Heart left ventricle (tissue), 16 donors: Measurements from ENCODE around the gene UBAP2. TPM values are rescaled to one million over a fixed set of nuclear protein-coding genes. Genes with fewer than 3 reads are reported as not detected.

ENCODE experiments used
- ATAC-seq, 4 donors: fragments of 200-7000 bp; cut with Tn5 transposase; one replicate each; pipeline ENCODE4 v1.9.1; 2020 to 2022; ENCODE audit warnings: moderate library complexity in 4 of 4, mild to moderate bottlenecking in 3 of 4, moderate number of reproducible peaks in 1 of 4
- DNase-seq, 5 donors: peaks; one replicate each; pipeline ENCODE4 v3.0.0-alpha.2; 2020
- H3K27ac ChIP-seq, 12 donors: fragments of 200-600 bp; sonication (generic) in 4 of 12; one replicate each; pipeline versions ENCODE4 v1.5.0 to v1.8.0; 2016 to 2022; ENCODE audit warnings: mild to moderate bottlenecking in 2 of 12
- H3K27me3 ChIP-seq, 9 donors: fragments of 200-600 bp; sonication (generic) in 2 of 9; one replicate each; pipeline versions ENCODE4 v1.5.1 to v1.8.0; 2016 to 2022; ENCODE audit warnings: mild to moderate bottlenecking in 3 of 9
- H3K36me3 ChIP-seq, 9 donors: fragments of 200-600 bp; sonication (generic) in 2 of 9; one replicate each; pipeline versions ENCODE4 v1.5.0 to v1.8.0; 2018 to 2022; ENCODE audit warnings: mild to moderate bottlenecking in 2 of 9
- H3K4me1 ChIP-seq, 12 donors: fragments of 200-600 bp; sonication (generic) in 4 of 12; one replicate each; pipeline versions ENCODE4 v1.5.0 to v1.8.0; 2016 to 2022; ENCODE audit warnings: mild to moderate bottlenecking in 3 of 12
- H3K4me3 ChIP-seq, 12 donors: fragments of 200-600 bp; sonication (generic) in 4 of 12; one replicate each; pipeline versions ENCODE4 v1.5.0 to v1.8.0; 2017 to 2022; ENCODE audit warnings: mild to moderate bottlenecking in 9 of 12, moderate library complexity in 4 of 12
- H3K9me3 ChIP-seq, 12 donors: fragments of 200-600 bp; sonication (generic) in 4 of 12; one replicate each; pipeline versions ENCODE4 v1.5.0 to v1.8.0; 2016 to 2022; ENCODE audit warnings: mild to moderate bottlenecking in 1 of 12
- CTCF ChIP-seq, 12 donors: fragments of 200-600 bp; sonication (generic) in 4 of 12; IDR thresholded peaks; one replicate each; pipeline versions ENCODE4 v1.5.0 to v1.8.0; 2018 to 2022; ENCODE audit warnings: antibody characterized with exemption in 12 of 12, mild to moderate bottlenecking in 5 of 12
- POLR2A ChIP-seq, 2 donors: fragments of 450-650 bp; IDR thresholded peaks; one replicate each; pipeline ENCODE4 v1.6.1; 2017; ENCODE audit warnings: antibody characterized with exemption in 2 of 2, mild to moderate bottlenecking in 2 of 2, moderate library complexity in 2 of 2
- WGBS, 4 donors: extraction: QIAGEN DNeasy Blood & Tissue Kit in 2 of 4; methylation state at CpG; one replicate each; pipeline versions ENCODE4 v1.1.5 to v1.1.7; 2013 to 2018; 5-methylcytosine and 5-hydroxymethylcytosine counted together
- intact Hi-C, 10 donors: fragments of 100-400 bp; cut with DNase I; formaldehyde crosslinking; loops; one replicate each; pipeline versions ENCODE4 v1.11.1 to v1.14.2; 2022
- polyA plus RNA-seq, 2 donors: library from polyadenylated mRNA; stranded (reverse); fragments of 200-250 nt; gene quantifications; one replicate each; pipeline ENCODE4 v1.2.3, GENCODE V29; 2013
- total RNA-seq, 9 donors: library from RNA; depleted of rRNA in 2 of 9; stranded (reverse); fragments of >200 nt in 2 of 9; fragmentation: NEBNext Ultra II Directional in 3 of 9; extraction: Animal tissue kit (Norgen Biotek cat#: 25700) in 3 of 9; gene quantifications; one replicate each; pipeline versions ENCODE4 v1.1.0 to v1.2.4, GENCODE V29; 2016 to 2023
- donor health status: ischemic (EF 13 %, LVEDD 7.1; RV severe dilation, severe dysfunction).
- donor health status: healthy with polysubstance abuse.
- donor health status: DM: no; HTN: yes; CAD: no.
- donor health status: DM: no; HTN: no; CAD: no.
- donor health status: ischemic (EF 25% LVEDD 6.9; RV normal size, moderate dysfunction).
- donor health status: ischemic (EF 25% LVEDD 5.7; RV mildly dilated, moderate dysfunction).
- donor health status: healthy.
- donor health status: DM: yes; HTN: yes; CAD: no.
- donor health status: ischemic (EF 35%, LVEDD 5.7; RV mildly dilated, moderate dysfunction).
- donor health status: nonischemic (EF 11% LVEDD 7.7; RV severe dilation, severe dysfunction).
- donor health status: DM: yes; HTN: yes; CAD: no.
- donor health status: PGD.
- donor health status: ischemic (EF 29% LVEDD 5.4; RV normal size, mild dysfunction).
- donor health status: nonischemic (EF 23%, LVEDD 6.1; RV moderate dilation, normal function).

The UBAP2 gene
- total and polyA plus RNA-seq, 11 donors: 12.9 to 36.2 (median 25.8) TPM

- H3K36me3 ChIP-seq: peaks cover 0 to 86% (median 68%) of the 10 kb centered on the region in 9 donors
Measured at GRCh38 chr9:33939924-33940874, 108.5 kb downstream of the UBAP2 start.

GRCh38 chr9:33934188-33934878 is 114.4 kb downstream of the UBAP2 start:
- Histone ChIP-seq H3K4me1 (peaks cover 0 to 12% (median 0%) of the 10 kb centered on the region in 12 donors), H3K36me3 (peaks cover 0 to 84% (median 74%) of the 10 kb centered on the region in 9 donors), H3K4me3 (no peak overlapping the region), H3K27me3 (no peaks in the 10 kb centered on the region), H3K9me3 (no peaks in the 10 kb centered on the region), H3K27ac (peak overlapping the region in 3 of 12 donors; percentile 6 to 47 (median 20))
- 59 to 74% (median 72%) methylated on average over 5 of the region's 5 CpGs for WGBS, 4 donors
- DNase-seq: no peak
- TF ChIP-seq CTCF (IDR thresholded peaks at IDR 0.05) (no peak), POLR2A (IDR thresholded peaks at IDR 0.05) (no peak)
- intact Hi-C loops: loop anchor here in 3 of 10 donors (5.0 to 10.0 kb wide), 2 partner anchors 38 to 60 kb away; no protein-coding TSS in a partner anchor
- no peak for ATAC-seq

More at GRCh38 chr9:33939924-33940874, 108.5 kb downstream of the UBAP2 start:
- Histone ChIP-seq H3K27me3 (no peaks in the 10 kb centered on the region), H3K27ac (no peak overlapping the region), H3K4me1 (peaks cover 0 to 13% (median 0%) of the 10 kb centered on the region in 12 donors), H3K4me3 (no peak overlapping the region), H3K9me3 (no peaks in the 10 kb centered on the region)
- DNase-seq (no peak), ATAC-seq (no peak)
- 76 to 78% (median 77%) methylated on average over 9 of the region's 9 CpGs for WGBS, 4 donors
- intact Hi-C loops: loop anchor here in 2 of 10 donors (10.0 kb wide), 1 partner anchor 65 kb away; no protein-coding TSS in a partner anchor
- TF ChIP-seq CTCF (IDR thresholded peaks at IDR 0.05) (no peak), POLR2A (IDR thresholded peaks at IDR 0.05) (no peak)

- H3K27ac ChIP-seq: no peak overlapping the region
- peaks cover 0 to 12% (median 0%) of the 10 kb centered on the region in 12 donors for H3K4me1 ChIP-seq
- DNase-seq (no peak), ATAC-seq (peak in 2 of 4 donors; percentile 6 to 18)
- no peak for TF ChIP-seq CTCF (IDR thresholded peaks at IDR 0.05)
- TF ChIP-seq POLR2A (IDR thresholded peaks at IDR 0.05): no peak
- 80 to 86% (median 83%) methylated on average over 20 of the region's 20 CpGs for WGBS, 4 donors
- peaks cover 0 to 93% (median 82%) of the 10 kb centered on the region in 9 donors for H3K36me3 ChIP-seq
- no peaks in the 10 kb centered on the region for H3K27me3 ChIP-seq
- no peaks in the 10 kb centered on the region for H3K9me3 ChIP-seq
- no peak overlapping the region for H3K4me3 ChIP-seq
- intact Hi-C loops: loop anchor here in 3 of 10 donors (5.0 to 10.0 kb wide), 2 partner anchors 40 to 57 kb away; no protein-coding TSS in a partner anchor
Measured at GRCh38 chr9:33932078-33932807, 116.4 kb downstream of the UBAP2 start.
